Measurements from ENCODE around the gene PEAK1.

The PEAK1 gene

GRCh38 chr15:77380033-77380432, 39.9 kb downstream of the PEAK1 start:
- TF ChIP-seq CTCF (IDR thresholded peaks at IDR 0.05; ENCODE audit: low read depth, low read length, missing control alignments) = no peak
- no peak overlapping the region for H3K4me3 ChIP-seq (replicated peaks; ENCODE audit: low read depth, low read length)
- DNase-seq (ENCODE audit: extremely low read depth, low read depth) = no peak

- no peak for TF ChIP-seq CTCF (IDR thresholded peaks at IDR 0.05; ENCODE audit: low read depth, low read length, missing control alignments)
- no peak overlapping the region for H3K4me3 ChIP-seq (replicated peaks; ENCODE audit: low read depth, low read length)
- no peak for DNase-seq (ENCODE audit: extremely low read depth, low read depth)
These were observed 43.1 kb downstream of the PEAK1 start for GRCh38 chr15:77376770-77377169.

GRCh38 chr15:77375133-77375532, 44.8 kb downstream of the PEAK1 start:
- no peak overlapping the region for H3K4me3 ChIP-seq (replicated peaks; ENCODE audit: low read depth, low read length)
- DNase-seq (ENCODE audit: extremely low read depth, low read depth) = no peak
- TF ChIP-seq CTCF (IDR thresholded peaks at IDR 0.05; ENCODE audit: low read depth, low read length, missing control alignments) = no peak

GRCh38 chr15:77373441-77373840, 46.5 kb downstream of the PEAK1 start:
- H3K4me3 ChIP-seq (replicated peaks; ENCODE audit: low read depth, low read length) = no peak overlapping the region
- no peak for TF ChIP-seq CTCF (IDR thresholded peaks at IDR 0.05; ENCODE audit: low read depth, low read length, missing control alignments)
- no peak for DNase-seq (ENCODE audit: extremely low read depth, low read depth)

- DNase-seq (ENCODE audit: extremely low read depth, low read depth) = no peak
- H3K4me3 ChIP-seq (replicated peaks; ENCODE audit: low read depth, low read length) = no peak overlapping the region
- TF ChIP-seq CTCF (IDR thresholded peaks at IDR 0.05; ENCODE audit: low read depth, low read length, missing control alignments) = no peak
These were observed 47.9 kb downstream of the PEAK1 start for GRCh38 chr15:77371850-77372563.

DNA sequence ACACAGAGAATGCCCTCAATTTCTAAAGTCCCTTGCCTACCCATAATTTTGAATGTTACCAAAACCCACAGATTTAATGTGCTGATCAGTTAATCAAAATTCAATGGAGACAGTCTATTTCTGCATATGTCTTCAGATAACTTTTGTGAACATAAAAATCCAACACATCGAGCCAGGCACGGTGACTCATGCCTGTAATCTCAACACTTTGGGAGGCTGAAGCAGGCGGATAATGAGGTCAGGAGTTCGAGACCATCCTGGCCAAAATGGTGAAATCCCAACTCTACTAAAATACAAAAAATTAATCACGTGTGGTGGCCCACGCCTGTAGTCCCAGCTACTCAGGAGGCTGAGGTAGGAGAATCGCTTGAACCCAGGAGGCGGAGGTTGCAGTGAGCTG, 49.3 kb downstream of the PEAK1 start:
- no peak for TF ChIP-seq CTCF (IDR thresholded peaks at IDR 0.05; ENCODE audit: low read depth, low read length, missing control alignments)
- DNase-seq (ENCODE audit: extremely low read depth, low read depth) = no peak
- H3K4me3 ChIP-seq (replicated peaks; ENCODE audit: low read depth, low read length) = no peak overlapping the region

- TF ChIP-seq CTCF (IDR thresholded peaks at IDR 0.05; ENCODE audit: low read depth, low read length, missing control alignments) = no peak
- DNase-seq (ENCODE audit: extremely low read depth, low read depth) = no peak
- H3K4me3 ChIP-seq (replicated peaks; ENCODE audit: low read depth, low read length) = no peak overlapping the region
These were observed 50.7 kb downstream of the PEAK1 start for GRCh38 chr15:77369168-77369567.

All from HFF-Myc (cell line).